ENCODE measurements around the gene NEDD4L. TPM values are rescaled to one million over a fixed set of nuclear protein-coding genes. Genes with fewer than 3 reads are reported as not detected.

Gene NEDD4L
- total RNA-seq, 6 experiments from 2014 or later, result 11.2 to 28.1 (median 15.7) TPM

DNA sequence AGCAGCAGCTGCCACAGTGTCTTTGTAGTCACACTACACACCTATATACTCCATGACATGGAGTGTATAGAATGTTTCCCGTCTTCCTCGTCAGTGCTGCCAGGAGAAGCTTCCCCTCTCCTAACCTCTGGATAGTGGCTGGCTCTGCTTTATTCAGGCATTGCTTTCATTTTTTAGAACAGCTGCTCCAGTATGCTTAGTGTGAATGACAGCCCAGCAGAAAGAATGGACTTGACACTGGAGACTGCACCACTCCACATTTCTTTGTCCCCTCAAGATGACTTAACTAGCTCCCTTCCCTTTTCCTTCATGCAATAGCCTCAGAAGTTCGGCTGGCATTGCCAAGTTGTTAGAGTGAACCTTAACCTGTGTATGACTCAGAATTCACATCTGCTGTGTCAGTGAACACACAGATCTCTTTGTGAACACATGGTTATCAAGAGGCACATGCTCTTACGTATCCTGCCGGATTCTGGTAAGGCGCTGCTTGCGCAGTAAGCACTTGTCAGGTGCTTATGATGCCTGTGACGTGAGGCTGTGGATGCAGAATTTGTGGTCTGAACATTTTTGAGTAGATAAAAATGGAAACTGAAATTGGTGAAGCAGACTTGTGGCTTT is 73.9 kb downstream of the NEDD4L start:
- H3K9me3 Mint-ChIP-seq, result no peaks in the 10 kb centered on the region
- peaks cover 12% of the 10 kb centered on the region for H3K4me1 Mint-ChIP-seq (ENCODE audit: low read depth)
- TF ChIP-seq, protein P1, sequence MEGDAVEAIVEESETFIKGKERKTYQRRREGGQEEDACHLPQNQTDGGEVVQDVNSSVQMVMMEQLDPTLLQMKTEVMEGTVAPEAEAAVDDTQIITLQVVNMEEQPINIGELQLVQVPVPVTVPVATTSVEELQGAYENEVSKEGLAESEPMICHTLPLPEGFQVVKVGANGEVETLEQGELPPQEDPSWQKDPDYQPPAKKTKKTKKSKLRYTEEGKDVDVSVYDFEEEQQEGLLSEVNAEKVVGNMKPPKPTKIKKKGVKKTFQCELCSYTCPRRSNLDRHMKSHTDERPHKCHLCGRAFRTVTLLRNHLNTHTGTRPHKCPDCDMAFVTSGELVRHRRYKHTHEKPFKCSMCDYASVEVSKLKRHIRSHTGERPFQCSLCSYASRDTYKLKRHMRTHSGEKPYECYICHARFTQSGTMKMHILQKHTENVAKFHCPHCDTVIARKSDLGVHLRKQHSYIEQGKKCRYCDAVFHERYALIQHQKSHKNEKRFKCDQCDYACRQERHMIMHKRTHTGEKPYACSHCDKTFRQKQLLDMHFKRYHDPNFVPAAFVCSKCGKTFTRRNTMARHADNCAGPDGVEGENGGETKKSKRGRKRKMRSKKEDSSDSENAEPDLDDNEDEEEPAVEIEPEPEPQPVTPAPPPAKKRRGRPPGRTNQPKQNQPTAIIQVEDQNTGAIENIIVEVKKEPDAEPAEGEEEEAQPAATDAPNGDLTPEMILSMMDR (IDR thresholded peaks at IDR 0.05), result no peak
- no peak overlapping the region for H3K4me3 Mint-ChIP-seq
- H3K27me3 Mint-ChIP-seq (ENCODE audit: insufficient read depth), result peaks cover 44% of the 10 kb centered on the region
- DNase-seq, result peak; percentile 42
- no peak overlapping the region for H3K27ac Mint-ChIP-seq
- no peaks in the 10 kb centered on the region for H3K36me3 Mint-ChIP-seq (ENCODE audit: low read depth)

DNA sequence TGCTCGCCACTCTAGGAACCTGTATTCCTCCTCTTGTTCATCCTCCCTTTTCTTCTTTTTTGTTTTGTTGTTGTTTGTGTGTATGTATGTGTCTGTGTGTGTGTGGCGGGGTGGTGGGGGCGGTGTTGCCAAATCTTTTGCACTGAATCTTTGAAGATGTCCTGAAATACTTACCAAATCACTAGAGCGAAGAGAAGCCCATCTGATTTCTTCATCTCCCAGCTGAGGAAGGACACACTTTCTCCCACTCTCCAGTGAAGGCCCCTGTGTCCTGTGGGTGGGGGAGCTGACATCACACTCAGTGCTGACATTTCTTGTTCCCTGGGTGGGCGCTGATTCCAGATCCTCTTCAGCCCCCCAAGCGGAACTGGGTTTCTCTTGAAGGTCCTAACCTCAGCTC is 74.5 kb downstream of the NEDD4L start:
- H3K27ac Mint-ChIP-seq, result no peak overlapping the region
- H3K4me3 Mint-ChIP-seq, result no peak overlapping the region
- H3K4me1 Mint-ChIP-seq (ENCODE audit: low read depth), result peaks cover 12% of the 10 kb centered on the region
- no peak for DNase-seq
- H3K36me3 Mint-ChIP-seq (ENCODE audit: low read depth), result no peaks in the 10 kb centered on the region
- TF ChIP-seq, protein P1 (IDR thresholded peaks at IDR 0.05), result no peak
- no peaks in the 10 kb centered on the region for H3K9me3 Mint-ChIP-seq
- peaks cover 45% of the 10 kb centered on the region for H3K27me3 Mint-ChIP-seq (ENCODE audit: insufficient read depth)

DNA sequence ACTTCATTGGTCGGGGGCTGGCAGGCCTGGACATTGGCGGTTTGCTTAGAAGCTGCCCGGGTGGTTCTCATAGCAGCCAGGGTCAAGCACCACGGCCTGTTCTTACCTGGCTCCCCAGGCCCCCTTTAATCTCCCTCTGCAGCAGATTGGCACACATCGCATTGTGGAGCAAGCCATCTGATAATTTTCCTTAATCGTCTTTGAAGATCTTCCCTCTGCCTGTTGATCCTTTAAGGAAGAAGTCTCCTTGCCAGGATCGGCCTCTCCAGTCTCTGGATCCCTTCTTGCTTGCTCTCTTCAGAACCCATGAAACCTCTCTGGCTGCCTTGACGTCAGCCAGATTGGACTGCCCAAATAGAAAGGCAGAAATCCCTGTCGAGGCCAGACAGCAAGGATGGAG is 75.8 kb downstream of the NEDD4L start:
- no peak for DNase-seq
- TF ChIP-seq, protein P1 (IDR thresholded peaks at IDR 0.05), result no peak
- Mint-ChIP-seq H3K4me1 (ENCODE audit: low read depth) (peaks cover 12% of the 10 kb centered on the region), H3K9me3 (no peaks in the 10 kb centered on the region), H3K27ac (no peak overlapping the region), H3K27me3 (ENCODE audit: insufficient read depth) (peaks cover 47% of the 10 kb centered on the region), H3K4me3 (no peak overlapping the region), H3K36me3 (ENCODE audit: low read depth) (no peaks in the 10 kb centered on the region)

DNA sequence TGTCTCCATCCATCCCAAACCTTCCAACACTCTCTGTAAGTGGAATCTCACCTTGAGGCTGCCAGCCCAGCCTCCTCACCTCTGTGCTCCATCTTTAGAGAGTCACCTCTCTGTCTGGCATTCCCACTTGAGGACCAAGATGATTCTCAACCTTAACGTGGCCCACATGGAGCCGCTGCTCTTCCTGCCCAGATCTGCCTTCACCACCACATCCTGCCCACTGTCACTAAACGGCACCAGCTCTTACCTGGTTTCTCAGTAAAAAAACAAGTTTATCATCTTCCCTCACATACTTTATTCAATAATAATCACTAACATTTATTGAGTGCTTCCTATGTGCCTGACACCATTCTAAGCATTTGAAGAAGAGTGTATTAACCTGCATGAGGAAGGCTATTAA is 80.4 kb downstream of the NEDD4L start:
- Mint-ChIP-seq H3K27ac (no peak overlapping the region), H3K9me3 (no peaks in the 10 kb centered on the region), H3K4me3 (no peak overlapping the region), H3K36me3 (ENCODE audit: low read depth) (no peaks in the 10 kb centered on the region), H3K27me3 (ENCODE audit: insufficient read depth) (peaks cover 39% of the 10 kb centered on the region), H3K4me1 (ENCODE audit: low read depth) (no peaks in the 10 kb centered on the region)
- no peak for DNase-seq
- TF ChIP-seq, protein P1 (IDR thresholded peaks at IDR 0.05), result no peak

DNA sequence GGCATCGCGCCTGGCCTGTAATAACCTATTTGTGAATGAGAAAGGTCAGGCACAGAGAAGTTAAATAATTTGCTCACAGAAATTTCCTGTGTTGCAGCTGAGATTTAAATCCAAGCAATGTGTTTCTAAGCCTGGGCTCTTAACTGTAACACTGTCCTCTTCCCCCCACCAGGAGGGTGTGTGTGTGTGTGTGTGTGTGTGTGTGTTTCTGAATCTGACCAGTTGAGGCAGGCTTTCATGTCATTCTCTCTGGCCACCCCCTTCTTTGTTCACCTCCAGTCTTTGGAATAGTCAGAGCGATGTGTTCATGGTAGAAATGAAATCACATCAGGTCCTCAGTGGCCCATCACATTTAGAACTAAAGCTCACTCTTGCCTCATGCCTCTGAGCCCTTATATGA is 81.2 kb downstream of the NEDD4L start:
- DNase-seq, result no peak
- TF ChIP-seq, protein P1 (IDR thresholded peaks at IDR 0.05), result peak; percentile 14; the same call in 1 of the 2 replicates
- Mint-ChIP-seq H3K4me1 (ENCODE audit: low read depth) (no peaks in the 10 kb centered on the region), H3K36me3 (ENCODE audit: low read depth) (no peaks in the 10 kb centered on the region), H3K9me3 (no peaks in the 10 kb centered on the region), H3K27ac (no peak overlapping the region), H3K4me3 (no peak overlapping the region), H3K27me3 (ENCODE audit: insufficient read depth) (peaks cover 36% of the 10 kb centered on the region)
